GM18498 (cell line): ENCODE data around the gene BCAT1.
"Not testable (repeated sequence)": the region's sequence is repeated elsewhere in the genome, so short reads cannot be mapped to it uniquely, and the experiment has no call there.

ENCODE experiments used
- ATAC-seq: cut with Tn5 transposase; IDR thresholded peaks from one replicate; pipeline ENCODE4 v1.9.1; 2021; ENCODE audit warnings: mild to moderate bottlenecking, moderate library complexity; ENCODE audit not compliant: unreplicated experiment

Gene BCAT1

DNA sequence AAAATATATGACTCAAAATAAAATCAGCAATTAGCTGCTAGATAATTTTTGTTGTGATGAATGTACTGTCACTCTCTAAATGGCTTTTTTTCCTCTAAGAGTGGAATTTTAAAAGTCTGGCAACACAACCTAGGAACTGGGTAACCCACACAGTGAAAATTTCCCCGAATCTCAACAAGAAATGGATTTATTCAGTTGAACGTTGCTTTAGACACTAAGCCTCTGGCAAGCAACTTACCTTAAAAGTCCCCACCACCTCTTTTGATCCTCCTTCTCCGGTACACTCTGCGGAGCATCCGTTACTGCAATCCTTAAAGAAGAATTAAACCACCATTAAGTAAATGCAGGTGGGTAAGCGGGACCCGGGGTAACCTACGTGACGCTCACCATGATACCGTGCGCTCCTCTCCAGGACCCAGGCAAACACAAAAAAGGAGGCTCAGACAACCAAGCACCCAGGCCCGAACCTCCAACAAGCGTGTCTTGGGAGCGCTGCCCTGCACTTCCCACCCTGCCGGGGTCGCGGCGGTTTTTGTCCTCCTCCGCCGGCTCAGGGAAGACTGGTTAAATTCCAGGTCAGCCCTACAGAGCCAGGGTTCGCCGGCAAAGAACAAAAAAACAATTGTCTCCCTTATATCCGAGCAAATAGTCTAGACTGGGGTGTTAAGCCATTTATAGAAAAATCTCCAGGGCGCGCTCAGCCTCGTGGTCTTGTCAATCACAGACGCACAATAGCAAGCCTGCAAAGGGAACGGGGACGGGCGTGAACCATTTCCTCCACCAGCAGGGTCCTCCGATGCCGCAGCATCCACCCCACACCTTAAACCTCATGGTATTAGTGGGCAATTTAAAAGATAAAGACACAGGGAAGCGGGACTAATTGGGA is 47.1 kb downstream of the BCAT1 start:
- no peak for ATAC-seq

DNA sequence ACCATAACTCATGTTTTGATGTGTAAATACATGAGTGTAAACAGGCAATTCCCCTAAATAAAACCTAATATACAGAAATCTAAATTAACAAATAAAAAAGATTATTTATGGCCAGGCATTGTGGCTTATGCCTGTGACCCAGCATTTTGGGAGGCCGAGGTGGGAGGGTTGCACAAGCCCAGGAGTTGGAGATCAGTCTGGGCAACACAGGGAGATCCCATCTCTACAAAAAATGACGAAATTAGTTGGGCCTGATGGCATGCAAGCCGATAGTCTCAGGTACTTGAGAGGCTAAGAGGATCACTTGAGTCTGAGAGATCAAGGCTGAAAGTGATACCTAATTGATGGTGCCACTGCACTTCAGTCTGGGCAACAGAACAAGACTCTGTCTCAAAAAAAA is 48.7 kb downstream of the BCAT1 start:
- ATAC-seq = no peak

- ATAC-seq = no peak
Measured at GRCh38 chr12:24899503-24900075, 49.3 kb downstream of the BCAT1 start.

DNA sequence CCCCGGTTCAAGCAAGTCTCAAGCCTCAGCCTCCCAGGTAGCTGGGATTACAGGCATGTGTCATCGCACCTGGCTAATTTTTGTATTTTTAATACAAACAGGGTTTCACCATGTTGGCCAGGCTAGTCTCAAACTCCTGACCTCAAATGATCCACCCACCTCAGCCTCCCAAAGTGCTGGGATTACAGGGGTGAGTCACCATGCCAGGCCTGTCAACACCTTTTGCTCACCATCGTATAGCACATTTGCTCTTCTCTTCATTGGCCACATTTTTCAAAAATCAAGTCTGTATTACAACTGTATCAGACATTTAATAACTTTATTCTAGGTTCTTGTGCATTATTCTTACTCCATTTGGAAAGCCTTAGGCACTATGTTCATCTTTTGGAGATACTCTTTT is 50.3 kb downstream of the BCAT1 start:
- no peak for ATAC-seq

- no peak for ATAC-seq
Measured at GRCh38 chr12:24898185-24898584, 50.7 kb downstream of the BCAT1 start.

DNA sequence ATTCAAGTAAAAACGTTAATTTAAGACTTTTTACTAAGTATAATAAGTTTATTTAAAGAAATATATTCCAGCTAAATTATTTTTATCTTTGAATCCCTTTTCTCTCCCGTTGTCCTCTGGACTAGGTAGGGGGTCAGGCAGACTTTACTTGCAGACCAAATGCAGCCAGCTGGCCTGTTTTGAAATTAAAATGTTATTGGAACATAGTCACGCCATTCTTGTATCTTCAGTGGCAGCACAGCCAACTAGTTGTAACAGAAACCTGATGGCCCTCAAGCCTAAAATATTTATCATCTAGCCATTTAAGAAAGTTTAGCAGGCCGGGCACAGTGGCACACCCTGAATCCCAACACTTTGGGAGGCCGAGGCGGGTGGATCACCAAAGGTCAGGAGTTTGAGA is 52.7 kb downstream of the BCAT1 start:
- no peak for ATAC-seq

DNA sequence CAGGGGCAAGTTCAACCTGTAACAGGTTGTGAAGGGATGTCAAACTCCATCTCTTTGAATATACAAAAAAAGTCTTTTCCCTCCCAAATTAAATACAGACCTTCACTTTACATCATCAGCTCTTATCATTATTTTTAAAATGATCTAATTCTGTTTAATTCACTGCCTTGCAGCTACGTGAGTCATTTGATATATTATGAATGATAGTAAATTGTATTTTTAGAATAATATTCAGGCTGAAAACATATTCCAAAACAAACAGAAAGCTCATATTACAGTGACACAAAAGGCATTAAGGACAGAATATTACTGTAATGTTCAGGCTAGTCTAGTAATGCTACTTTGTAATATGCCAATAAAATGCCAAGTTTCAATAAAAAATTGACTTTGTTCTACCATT is 53.3 kb downstream of the BCAT1 start:
- no peak for ATAC-seq

DNA sequence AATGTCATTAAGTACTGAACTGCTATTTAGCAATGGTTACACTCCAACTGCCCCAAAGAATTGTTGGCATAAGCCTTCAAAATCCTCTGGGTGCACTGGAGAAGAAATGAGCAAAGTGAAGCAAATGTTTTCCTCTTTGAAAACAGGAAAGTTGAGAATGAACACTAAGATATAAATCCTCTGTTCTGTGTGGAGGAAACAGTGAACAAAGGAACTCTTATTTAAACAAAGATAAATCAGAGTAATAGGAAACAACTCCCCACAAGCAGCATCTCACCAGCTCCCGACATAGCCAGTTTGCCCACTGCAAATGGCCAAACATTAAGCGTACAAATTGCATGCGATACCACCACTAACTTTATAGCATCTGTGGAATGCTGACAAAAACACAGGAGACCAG is 54.0 kb downstream of the BCAT1 start:
- ATAC-seq = no peak

DNA sequence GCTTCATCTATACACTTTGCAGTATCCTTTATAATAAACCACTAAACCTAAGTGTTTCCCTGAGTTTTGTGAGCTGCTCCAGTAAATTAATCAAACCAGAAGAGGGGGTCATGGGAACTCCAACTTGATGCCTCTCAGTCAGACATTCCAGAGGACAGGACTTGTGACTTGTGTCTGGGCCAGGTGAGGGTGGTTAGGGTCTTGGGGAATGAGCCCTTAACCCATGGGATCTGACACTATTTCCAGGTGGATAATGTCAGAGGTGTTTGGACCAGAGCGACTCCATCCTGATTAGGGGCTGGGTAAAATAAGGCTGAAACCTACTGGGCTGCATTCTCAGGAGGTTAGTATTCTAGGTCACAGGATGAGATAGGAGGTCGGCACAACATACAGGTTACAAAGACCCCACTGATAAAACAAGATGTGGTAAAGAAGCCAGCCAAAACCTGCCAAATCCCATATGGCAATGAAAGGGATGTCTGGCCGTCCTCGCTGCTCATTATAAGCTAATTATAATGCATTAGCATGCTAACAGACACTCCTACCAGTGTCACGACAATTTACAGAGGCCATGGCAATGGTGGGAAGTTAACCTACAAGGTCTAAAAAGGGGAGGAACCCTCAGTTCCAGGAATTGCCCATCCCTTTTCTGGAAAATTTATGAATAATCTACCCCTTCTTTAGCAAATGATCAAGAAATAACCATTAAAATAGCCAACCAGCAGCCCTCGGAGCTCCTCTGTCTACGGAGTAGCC is 58.7 kb downstream of the BCAT1 start:
- no peak for ATAC-seq

- ATAC-seq = no peak
Measured at GRCh38 chr12:24889411-24889810, 59.5 kb downstream of the BCAT1 start.

GRCh38 chr12:24888813-24889212 is 60.1 kb downstream of the BCAT1 start:
- no peak for ATAC-seq

DNA sequence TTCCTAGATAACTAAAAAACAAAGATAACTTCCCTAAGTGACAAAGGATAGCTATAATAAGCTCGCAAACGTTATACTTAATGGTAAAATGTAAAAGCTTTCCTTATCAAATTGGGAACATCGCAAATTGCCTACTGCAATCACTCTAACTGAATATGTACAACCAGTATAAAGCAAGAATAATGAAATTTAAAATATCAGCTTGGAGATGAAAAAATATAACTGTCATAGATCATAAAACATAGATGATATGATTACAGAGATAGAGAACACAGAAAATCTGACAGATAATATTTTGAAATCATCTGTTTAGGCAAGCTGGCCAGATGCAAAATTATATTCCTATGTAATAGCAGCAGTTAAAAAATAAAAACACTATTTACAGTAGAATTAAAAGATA is 64.0 kb downstream of the BCAT1 start:
- no peak for ATAC-seq

DNA sequence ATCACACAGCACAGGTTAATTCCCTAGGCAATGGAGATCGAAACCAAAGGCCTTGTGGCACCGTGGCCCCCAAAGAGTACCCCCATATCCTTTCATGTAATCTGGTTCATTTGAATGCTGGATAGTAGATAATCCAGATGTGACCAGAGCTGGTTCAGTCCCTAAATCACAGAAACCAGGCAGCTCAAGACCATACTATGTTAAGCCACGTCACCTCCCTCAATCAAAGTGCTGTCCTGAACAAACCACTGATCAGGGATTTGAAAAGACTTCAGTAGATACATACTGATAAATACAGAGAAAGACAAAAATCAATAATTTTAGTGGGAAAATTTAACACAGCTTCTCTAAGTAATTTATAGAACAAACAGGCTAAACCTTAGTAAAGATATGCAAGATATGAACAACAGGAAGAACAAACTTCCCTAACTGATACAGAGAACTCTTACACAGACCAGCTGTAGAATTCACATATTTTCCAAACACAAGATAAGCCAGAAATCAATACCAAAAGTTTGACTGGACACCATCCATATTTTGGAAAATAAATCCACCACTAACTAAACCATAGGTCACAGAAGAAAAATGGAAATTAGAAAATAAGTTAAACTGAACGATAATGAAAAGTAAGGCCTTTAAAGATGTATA is 67.1 kb downstream of the BCAT1 start:
- ATAC-seq = no peak

GRCh38 chr12:24881227-24881626 is 67.7 kb downstream of the BCAT1 start:
- ATAC-seq = no peak

GRCh38 chr12:24880732-24881131 is 68.2 kb downstream of the BCAT1 start:
- no peak for ATAC-seq

DNA sequence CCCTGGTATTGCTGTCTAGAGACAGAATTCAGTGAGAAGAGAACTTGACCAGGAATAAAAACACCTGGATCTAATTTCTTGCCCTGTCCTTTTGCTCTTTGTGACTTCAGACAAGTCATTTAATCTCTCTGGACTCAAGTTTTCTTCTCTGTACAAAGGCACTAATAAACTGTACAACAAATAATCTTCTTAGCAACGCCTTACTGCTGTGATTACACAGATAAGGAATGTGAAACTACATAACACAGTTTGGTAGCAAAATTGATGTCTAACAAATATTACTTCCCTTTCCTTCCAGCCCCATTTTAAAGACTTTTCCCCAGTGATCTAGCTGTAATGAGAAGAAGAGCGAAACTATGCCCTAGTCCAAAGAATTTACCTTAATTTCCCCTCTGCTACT is 69.3 kb downstream of the BCAT1 start:
- no peak for ATAC-seq

GRCh38 chr12:24875014-24875413 is 73.9 kb downstream of the BCAT1 start:
- ATAC-seq = no peak

DNA sequence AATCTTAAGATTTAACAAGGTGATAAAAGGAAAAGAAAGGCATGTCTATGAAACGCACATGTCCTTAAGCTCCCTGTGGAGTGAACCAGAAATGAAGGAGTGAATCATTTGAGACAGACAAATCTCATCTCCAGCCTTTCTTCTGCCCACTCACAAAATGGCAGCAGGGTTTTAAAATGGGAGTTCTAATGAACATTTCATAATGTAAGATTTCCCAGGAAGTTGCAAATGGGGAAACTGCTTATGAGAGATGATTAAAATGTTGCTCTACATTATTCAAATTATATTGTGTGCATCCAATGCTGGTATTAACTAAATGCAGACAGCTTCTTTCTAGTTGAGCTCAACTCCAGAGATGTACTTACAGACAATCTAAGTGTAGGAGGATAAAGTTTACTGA is 76.7 kb downstream of the BCAT1 start:
- ATAC-seq = no peak

DNA sequence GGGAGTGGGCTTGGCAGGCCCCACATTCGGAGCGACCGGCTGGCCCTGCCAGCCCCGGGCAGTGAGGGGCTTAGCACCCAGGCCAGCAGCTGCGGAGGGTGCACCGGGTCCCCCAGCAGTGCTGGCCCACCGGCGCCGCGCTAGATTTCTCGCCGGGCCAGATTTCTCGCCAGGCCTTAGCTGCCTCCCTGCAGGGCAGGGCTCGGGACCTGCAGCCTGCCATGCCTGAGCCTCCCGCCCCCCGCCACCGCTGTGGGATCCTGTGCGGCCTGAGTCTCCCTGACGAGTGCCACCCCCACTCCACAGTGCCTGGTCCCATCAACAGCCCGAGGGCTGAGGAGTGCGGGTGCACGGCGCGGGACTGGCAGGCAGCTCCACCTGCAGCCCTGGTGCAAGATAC is 82.8 kb downstream of the BCAT1 start:
- ATAC-seq = not testable (repeated sequence)

DNA sequence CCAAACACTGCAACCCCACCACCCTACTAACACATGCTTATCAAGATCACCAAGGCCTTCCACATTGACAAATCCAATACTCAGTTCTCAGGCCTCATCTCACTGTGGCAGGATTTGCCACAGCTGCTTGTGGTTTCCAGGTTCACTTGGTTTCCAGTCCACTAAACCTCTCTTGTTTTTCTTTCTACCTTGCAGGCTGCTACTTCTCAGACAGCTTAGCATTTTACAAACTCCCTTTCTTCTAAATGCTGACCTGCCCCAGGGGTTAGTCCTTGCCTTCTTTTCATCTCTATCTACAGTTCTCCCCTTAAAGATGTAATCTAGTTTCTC is 84.1 kb downstream of the BCAT1 start:
- ATAC-seq = peak; percentile 60

GRCh38 chr12:24861766-24862540 is 86.9 kb downstream of the BCAT1 start:
- ATAC-seq = peak; percentile 86
